ENCODE results near the gene METTL18. TPM values are rescaled to one million over a fixed set of nuclear protein-coding genes. Genes with fewer than 3 reads are reported as not detected.

The METTL18 gene
- total RNA-seq, 1 donor from 2014 or later, result 5.7 TPM

Other genes starting within 250 kb of the METTL18 start
- gene F5, start 208.4 kb downstream of the METTL18 start, total RNA-seq, result 11.8 TPM
- gene SELP, start 164.8 kb downstream of the METTL18 start, total RNA-seq, result 7.4 TPM
- 2.1 TPM for gene SELL, start 83.3 kb downstream of the METTL18 start, total RNA-seq
- 0.92 TPM for gene SELE, start 60.8 kb downstream of the METTL18 start, total RNA-seq
- gene SCYL3, start 99.0 kb upstream of the METTL18 start, total RNA-seq, result 5.3 TPM

Measured in left ventricle myocardium superior (tissue), 1 donor.